ENCODE measurements around the gene TIAM1.

DNA sequence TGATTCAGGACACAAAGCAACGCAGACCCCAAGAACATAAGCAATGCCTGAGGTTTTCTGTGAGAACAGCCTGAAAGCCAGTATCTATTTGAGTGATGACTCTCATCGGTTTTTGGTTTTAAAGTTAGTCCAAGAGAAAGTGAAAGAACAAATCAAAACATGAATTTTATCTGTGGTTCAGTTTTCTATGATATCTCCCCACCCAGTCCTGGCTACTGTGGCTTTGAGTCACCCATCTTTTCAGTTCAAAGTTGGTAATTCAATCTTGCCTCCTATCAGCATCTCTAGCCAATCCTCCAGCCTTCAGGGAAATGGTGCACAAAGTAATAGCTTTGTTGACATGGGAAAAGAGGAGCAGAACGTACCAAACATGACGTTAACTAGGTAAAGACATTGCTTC is 265.3 kb downstream of the TIAM1 start:
- TF ChIP-seq, protein P1, sequence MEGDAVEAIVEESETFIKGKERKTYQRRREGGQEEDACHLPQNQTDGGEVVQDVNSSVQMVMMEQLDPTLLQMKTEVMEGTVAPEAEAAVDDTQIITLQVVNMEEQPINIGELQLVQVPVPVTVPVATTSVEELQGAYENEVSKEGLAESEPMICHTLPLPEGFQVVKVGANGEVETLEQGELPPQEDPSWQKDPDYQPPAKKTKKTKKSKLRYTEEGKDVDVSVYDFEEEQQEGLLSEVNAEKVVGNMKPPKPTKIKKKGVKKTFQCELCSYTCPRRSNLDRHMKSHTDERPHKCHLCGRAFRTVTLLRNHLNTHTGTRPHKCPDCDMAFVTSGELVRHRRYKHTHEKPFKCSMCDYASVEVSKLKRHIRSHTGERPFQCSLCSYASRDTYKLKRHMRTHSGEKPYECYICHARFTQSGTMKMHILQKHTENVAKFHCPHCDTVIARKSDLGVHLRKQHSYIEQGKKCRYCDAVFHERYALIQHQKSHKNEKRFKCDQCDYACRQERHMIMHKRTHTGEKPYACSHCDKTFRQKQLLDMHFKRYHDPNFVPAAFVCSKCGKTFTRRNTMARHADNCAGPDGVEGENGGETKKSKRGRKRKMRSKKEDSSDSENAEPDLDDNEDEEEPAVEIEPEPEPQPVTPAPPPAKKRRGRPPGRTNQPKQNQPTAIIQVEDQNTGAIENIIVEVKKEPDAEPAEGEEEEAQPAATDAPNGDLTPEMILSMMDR (IDR thresholded peaks at IDR 0.05), result no peak
- no peak for TF ChIP-seq POLR2A (IDR thresholded peaks at IDR 0.05)
- no peak for TF ChIP-seq POLR2AphosphoS5 (IDR thresholded peaks at IDR 0.05; ENCODE audit: insufficient read depth in 1 of 2, low read depth in 1 of 2)

Data from vagina (tissue), 2 donors.